Lower lobe of right lung (tissue), 2 donors: ENCODE data around the gene PHACTR1. TPM values are rescaled to one million over a fixed set of nuclear protein-coding genes. Genes with fewer than 3 reads are reported as not detected.

Source experiments
- ATAC-seq, 2 donors: fragments of 200-7000 bp; cut with Tn5 transposase; one replicate each; pipeline ENCODE4 v1.9.1; 2020 to 2022; ENCODE audit warnings: mild to moderate bottlenecking in 2 of 2, moderate library complexity in 2 of 2
- DNase-seq: peaks from one replicate; pipeline ENCODE4 v3.0.0-alpha.2; 2020
- H3K27ac ChIP-seq: fragments of 200-600 bp; one replicate; pipeline ENCODE4 v1.8.0; 2022
- H3K27me3 ChIP-seq: fragments of 200-600 bp; one replicate; pipeline ENCODE4 v1.8.0; 2022; ENCODE audit warnings: low read depth
- H3K36me3 ChIP-seq: fragments of 200-600 bp; one replicate; pipeline ENCODE4 v1.8.0; 2022; ENCODE audit warnings: mild to moderate bottlenecking
- H3K4me1 ChIP-seq: fragments of 200-600 bp; one replicate; pipeline ENCODE4 v1.8.0; 2022
- H3K4me3 ChIP-seq: fragments of 200-600 bp; one replicate; pipeline ENCODE4 v1.8.0; 2022; ENCODE audit warnings: mild to moderate bottlenecking
- H3K9me3 ChIP-seq: fragments of 200-600 bp; one replicate; pipeline ENCODE4 v1.8.0; 2022
- intact Hi-C: fragments of 100-400 bp; cut with DNase I; formaldehyde crosslinking; loops from one replicate; pipeline ENCODE4 v1.11.0; 2022
- total RNA-seq: library from RNA; stranded (reverse); fragmentation: NEBNext Ultra II Directional; extraction: Animal tissue kit (Norgen Biotek cat#: 25700); gene quantifications from one replicate; pipeline ENCODE4 v1.2.1, GENCODE V29; 2021
- TF ChIP-seq, protein P1 (sequence below): fragments of 200-600 bp; IDR thresholded peaks from one replicate; pipeline ENCODE4 v1.8.0; 2022; ENCODE audit warnings: antibody characterized with exemption, mild to moderate bottlenecking
- donor health status: DM: no; HTN: yes; CAD: no; lungs with severe emphysema.

Gene PHACTR1
- total RNA-seq, 1 donor from 2014 or later = 91.0 TPM

- Histone ChIP-seq H3K9me3 (no peaks in the 10 kb centered on the region), H3K27ac (no peak overlapping the region), H3K36me3 (no peaks in the 10 kb centered on the region), H3K4me1 (peaks cover 28% of the 10 kb centered on the region), H3K4me3 (no peak overlapping the region), H3K27me3 (peaks cover 17% of the 10 kb centered on the region)
- DNase-seq = no peak
- TF ChIP-seq, protein P1, sequence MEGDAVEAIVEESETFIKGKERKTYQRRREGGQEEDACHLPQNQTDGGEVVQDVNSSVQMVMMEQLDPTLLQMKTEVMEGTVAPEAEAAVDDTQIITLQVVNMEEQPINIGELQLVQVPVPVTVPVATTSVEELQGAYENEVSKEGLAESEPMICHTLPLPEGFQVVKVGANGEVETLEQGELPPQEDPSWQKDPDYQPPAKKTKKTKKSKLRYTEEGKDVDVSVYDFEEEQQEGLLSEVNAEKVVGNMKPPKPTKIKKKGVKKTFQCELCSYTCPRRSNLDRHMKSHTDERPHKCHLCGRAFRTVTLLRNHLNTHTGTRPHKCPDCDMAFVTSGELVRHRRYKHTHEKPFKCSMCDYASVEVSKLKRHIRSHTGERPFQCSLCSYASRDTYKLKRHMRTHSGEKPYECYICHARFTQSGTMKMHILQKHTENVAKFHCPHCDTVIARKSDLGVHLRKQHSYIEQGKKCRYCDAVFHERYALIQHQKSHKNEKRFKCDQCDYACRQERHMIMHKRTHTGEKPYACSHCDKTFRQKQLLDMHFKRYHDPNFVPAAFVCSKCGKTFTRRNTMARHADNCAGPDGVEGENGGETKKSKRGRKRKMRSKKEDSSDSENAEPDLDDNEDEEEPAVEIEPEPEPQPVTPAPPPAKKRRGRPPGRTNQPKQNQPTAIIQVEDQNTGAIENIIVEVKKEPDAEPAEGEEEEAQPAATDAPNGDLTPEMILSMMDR = no peak
- ATAC-seq = peak; percentile 31 to 38
- intact Hi-C loops = no loop called here
Observed at GRCh38 chr6:13012296-13012695, 295.7 kb downstream of the PHACTR1 start.

DNA sequence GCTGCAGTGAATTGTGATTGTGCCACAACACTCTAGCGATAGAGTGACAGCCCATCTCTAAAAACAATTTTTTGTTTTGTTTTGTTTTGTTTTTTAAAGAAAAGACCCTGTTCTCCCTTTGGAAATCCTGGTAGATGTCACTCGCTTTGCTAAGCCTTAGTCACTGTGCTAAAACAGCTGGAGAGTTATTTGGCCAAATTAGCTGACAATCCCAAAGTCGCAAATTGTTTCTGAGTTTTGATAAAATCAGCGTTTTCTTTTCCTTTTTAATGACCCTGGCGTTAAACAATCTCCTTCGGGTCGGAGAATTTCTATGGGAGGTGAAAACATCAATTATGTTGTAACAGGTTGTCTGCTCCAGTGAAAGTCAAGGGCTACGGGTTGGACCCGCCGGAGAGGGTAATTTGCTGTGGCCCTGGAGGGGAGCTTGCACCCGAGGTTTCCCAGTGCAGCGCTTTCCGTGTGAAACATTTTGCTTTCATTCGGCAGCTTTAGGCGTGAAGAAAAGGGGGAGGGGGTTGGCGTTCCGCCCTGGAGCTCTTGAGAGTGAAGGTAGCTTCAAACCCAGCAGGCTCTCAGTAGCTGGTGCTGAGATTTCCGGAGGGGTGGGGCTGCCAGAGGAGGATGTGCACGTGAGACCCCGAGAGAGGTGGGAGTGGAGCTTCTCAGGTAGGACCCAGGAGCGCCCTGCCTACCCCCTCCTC, 296.6 kb downstream of the PHACTR1 start:
- H3K36me3 ChIP-seq = no peaks in the 10 kb centered on the region
- peaks cover 17% of the 10 kb centered on the region for H3K27me3 ChIP-seq
- peaks cover 28% of the 10 kb centered on the region for H3K4me1 ChIP-seq
- intact Hi-C loops = no loop called here
- H3K4me3 ChIP-seq = peak overlapping the region; percentile 61
- ATAC-seq = peak; percentile 23 to 64
- H3K9me3 ChIP-seq = no peaks in the 10 kb centered on the region
- no peak overlapping the region for H3K27ac ChIP-seq
- peak; percentile 85 for DNase-seq
- TF ChIP-seq, protein P1 = no peak

GRCh38 chr6:13013681-13014503, 297.3 kb downstream of the PHACTR1 start:
- Histone ChIP-seq H3K4me3 (peak overlapping the region; percentile 61), H3K9me3 (no peaks in the 10 kb centered on the region), H3K27ac (peak overlapping the region; percentile 22), H3K27me3 (peaks cover 17% of the 10 kb centered on the region), H3K4me1 (peaks cover 28% of the 10 kb centered on the region), H3K36me3 (no peaks in the 10 kb centered on the region)
- TF ChIP-seq, protein P1 = no peak
- DNase-seq (no peak), ATAC-seq (peak; percentile 34 to 40)
- intact Hi-C loops = no loop called here

GRCh38 chr6:13014504-13015378, 298.2 kb downstream of the PHACTR1 start:
- Histone ChIP-seq H3K27me3 (peaks cover 17% of the 10 kb centered on the region), H3K27ac (no peak overlapping the region), H3K9me3 (no peaks in the 10 kb centered on the region), H3K4me1 (peaks cover 28% of the 10 kb centered on the region), H3K4me3 (peak overlapping the region; percentile 61), H3K36me3 (no peaks in the 10 kb centered on the region)
- peak; percentile 68 to 72 for ATAC-seq
- intact Hi-C loops = no loop called here
- TF ChIP-seq, protein P1 = no peak
- DNase-seq = peak; percentile 62

- peaks cover 28% of the 10 kb centered on the region for H3K4me1 ChIP-seq
- ATAC-seq (no peak), DNase-seq (no peak)
- H3K4me3 ChIP-seq = no peak overlapping the region
- H3K27me3 ChIP-seq = peaks cover 17% of the 10 kb centered on the region
- no peak overlapping the region for H3K27ac ChIP-seq
- no peaks in the 10 kb centered on the region for H3K9me3 ChIP-seq
- intact Hi-C loops = no loop called here
- H3K36me3 ChIP-seq = no peaks in the 10 kb centered on the region
- TF ChIP-seq, protein P1 = no peak
Observed at GRCh38 chr6:13015379-13015681, 298.8 kb downstream of the PHACTR1 start.
